Right lobe of liver (tissue), 4 donors: Measurements from ENCODE around the gene CEP128.

Experiments used
- CTCF ChIP-seq, 4 donors: fragments of 200-600 bp in 3 of 4; fragments of 450-650 bp in 1 of 4; IDR thresholded peaks; one replicate each; pipeline versions ENCODE4 v1.5.1 to v1.8.0; 2016 to 2022; ENCODE audit warnings: antibody characterized with exemption in 4 of 4, mild to moderate bottlenecking in 2 of 4
- POLR2A ChIP-seq: fragments of 450-650 bp; IDR thresholded peaks from one replicate; pipeline ENCODE4 v1.6.1; 2017; ENCODE audit warnings: antibody characterized with exemption, mild to moderate bottlenecking
- donor health status: DM: no; HTN: no; CAD: no.
- donor health status: DM: no; HTN: no; CAD: no.
- donor health status: DM: no; HTN: yes; CAD: no.

GRCh38 chr14:80839743-80840142 is 101.8 kb downstream of the CEP128 start:
- no peak for TF ChIP-seq POLR2A
- no peak for TF ChIP-seq CTCF (IDR thresholded peaks at IDR 0.05)
